Superior temporal gyrus (tissue), 1 donor: ENCODE results near the gene LHX2.

ENCODE experiments used
- DNase-seq: peaks from one replicate; pipeline ENCODE4 v3.0.0-alpha.2; 2016; ENCODE audit errors: extremely low spot score

The LHX2 gene

DNA sequence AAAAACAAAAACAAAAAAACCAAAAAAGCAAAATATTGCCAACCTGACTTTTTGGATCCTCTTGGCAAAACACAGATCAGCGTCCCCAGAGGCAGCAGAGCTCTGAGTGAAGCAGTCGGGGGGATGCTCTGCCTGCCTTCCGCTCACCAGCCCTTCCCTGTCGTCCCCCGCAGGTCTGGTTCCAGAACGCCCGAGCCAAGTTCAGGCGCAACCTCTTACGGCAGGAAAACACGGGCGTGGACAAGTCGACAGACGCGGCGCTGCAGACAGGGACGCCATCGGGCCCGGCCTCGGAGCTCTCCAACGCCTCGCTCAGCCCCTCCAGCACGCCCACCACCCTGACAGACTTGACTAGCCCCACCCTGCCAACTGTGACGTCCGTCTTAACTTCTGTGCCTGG lies 20.7 kb downstream of the LHX2 start:
- no peak for DNase-seq

DNA sequence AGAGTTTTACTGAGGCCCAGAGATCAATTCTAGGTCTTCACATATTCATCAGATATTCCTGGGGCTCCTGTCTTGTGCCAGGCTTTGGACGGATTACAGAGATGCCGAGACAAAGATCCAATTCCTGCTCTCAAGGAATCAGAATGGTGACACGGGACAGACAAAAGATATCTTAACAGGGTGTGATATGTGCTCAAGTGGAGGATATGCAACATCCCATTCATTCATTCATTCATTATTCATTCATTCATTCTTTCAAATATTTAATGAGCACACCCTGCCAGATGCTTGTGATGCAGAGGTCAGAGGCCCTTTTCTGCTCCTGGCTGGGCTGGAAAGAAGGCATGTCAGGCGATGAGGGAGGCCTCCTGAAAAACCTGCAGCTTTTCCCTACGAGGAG lies 21.8 kb downstream of the LHX2 start:
- no peak for DNase-seq

DNA sequence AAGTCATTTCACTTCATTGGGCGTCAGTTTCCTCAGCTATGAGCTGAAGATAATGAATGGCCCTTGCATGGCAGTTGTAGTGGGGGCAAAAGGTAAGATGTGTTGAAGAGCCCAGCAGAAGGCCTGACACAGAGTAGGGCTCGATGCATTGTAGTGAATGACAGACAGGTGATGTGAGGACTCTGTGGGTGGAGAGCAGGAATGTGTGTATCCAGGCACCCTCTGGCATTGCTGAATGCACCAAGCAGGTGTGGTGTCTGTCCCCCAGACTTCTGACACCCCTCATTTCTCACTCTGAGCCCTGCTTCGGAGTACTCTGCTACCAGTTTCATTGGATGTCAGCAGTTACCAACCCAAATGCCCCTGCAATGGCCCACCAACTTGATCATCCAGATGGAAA lies 22.4 kb downstream of the LHX2 start:
- no peak for DNase-seq

DNA sequence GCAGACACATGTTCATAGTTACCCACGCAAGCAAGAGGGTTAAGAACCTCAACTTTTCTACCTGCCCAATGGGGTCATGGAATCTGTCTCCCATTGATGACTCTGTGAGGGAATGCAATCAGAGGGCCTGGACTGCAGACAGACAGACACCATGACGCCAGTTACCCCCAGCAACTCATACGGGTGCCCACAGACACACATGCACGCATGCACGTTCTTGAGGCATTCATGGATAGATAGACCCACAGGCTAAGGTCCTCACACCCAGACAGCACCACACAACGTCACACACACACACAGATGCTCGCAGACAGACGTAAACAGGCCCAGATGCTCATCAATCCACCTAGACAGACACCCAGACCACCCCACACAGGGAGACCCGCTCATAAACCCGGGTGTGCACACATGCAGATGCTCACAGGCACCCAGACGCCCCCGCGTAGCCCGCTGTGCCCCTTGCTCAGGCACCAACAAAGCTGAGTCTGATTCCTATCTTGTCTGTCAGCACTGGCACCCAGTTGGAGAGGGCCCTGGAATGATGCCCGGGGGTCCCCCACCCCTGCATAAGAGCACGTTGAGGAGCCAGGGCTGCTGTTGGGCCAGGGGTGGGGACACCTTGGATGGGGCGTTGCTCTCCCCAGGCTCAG lies 23.6 kb downstream of the LHX2 start:
- no peak for DNase-seq

DNA sequence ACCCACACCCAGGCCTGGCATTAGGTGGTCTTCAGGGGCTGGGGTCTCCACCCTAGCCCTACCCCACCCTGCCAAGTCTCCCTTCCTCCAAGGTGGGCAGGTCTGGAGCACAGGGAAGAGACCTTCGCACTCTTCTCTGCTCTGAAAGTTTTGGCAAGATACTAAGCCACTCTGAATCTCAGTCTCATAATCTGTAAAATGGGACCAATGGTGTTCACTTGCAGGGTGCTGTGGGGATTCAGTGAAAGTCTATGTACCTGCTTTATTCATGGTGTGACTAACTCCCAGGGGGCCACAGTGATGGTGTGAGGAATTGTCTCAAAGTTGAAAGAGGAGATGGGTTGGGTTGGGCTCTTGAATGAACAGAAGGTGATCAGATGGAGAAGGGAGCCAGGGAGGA lies 25.0 kb downstream of the LHX2 start:
- no peak for DNase-seq

DNA sequence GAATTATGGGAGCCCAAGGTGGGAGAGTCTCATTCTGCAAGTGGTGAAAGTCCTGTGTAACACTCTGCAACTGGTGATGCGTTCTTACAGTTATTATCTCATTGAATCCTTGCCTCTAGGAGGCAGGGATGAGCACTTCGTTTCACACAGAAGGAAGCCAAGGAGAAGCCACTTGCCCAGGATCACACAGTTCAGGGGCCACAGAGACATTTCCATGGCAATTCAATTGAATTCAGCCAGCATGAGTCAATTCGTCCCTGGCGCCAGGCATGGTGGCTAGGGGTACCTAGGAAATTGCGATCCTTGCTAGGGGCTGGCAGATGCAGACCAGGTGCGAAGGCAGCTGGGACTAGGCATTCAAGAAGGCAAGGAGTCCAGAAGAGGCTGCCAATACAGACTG lies 26.2 kb downstream of the LHX2 start:
- no peak for DNase-seq

DNA sequence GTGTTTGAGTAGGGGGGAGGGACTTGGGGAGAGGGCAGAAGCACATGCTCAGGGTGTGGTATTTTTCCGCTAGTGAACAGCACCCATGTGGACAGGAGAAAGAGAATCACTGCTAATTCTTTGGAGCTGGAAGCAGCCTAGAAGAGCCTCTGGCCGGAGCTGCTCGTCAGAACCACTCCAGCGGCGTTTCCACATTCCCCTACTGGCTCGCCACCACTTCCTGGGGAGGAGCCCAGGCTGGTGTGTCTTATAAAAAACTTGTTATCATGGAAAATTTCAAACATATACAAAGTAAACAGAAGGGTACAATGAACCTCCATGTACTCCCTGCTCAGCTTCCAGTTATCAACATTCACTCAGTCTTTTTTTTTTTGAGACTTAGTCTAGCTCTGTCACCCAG lies 26.7 kb downstream of the LHX2 start:
- no peak for DNase-seq

DNA sequence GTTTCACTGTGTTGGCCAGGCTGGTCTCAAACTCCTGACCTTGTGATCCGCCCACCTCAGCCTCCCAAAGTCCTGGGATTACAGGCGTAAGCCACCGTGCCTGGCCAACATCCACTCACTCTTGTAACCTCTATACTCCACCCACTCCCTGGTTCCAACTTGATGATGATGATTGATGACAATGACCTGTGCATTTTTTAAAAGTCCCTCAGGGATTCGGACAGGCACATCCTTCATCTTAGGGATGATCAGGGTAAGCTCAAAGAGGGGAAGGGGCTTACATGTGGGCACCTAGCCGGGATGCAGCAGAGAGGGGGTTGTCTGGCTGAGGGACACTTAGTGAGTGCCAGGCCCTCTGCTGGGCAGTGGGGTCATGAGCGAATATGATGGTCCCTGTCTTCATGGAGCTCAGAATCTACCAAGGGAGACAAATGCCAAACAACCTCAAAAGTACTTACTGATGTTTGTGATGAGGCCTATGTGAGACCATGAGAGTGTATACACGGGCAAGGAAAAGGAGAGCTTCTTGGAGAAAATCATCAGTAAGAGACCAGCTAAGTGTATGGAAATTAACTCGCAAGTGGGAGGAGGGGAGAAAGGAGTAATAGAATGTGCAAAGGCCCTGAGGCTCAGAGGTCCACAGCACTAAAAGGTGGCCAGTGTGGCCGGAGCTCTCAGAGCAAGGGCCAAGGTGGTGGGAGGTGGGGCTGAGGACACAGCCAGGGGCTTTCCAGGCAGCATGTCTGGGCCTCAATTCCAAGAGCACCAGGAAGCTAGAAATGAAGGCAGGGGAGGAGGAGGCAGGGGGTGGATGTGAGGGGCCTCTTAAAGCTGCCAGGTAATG lies 27.4 kb downstream of the LHX2 start:
- no peak for DNase-seq

DNA sequence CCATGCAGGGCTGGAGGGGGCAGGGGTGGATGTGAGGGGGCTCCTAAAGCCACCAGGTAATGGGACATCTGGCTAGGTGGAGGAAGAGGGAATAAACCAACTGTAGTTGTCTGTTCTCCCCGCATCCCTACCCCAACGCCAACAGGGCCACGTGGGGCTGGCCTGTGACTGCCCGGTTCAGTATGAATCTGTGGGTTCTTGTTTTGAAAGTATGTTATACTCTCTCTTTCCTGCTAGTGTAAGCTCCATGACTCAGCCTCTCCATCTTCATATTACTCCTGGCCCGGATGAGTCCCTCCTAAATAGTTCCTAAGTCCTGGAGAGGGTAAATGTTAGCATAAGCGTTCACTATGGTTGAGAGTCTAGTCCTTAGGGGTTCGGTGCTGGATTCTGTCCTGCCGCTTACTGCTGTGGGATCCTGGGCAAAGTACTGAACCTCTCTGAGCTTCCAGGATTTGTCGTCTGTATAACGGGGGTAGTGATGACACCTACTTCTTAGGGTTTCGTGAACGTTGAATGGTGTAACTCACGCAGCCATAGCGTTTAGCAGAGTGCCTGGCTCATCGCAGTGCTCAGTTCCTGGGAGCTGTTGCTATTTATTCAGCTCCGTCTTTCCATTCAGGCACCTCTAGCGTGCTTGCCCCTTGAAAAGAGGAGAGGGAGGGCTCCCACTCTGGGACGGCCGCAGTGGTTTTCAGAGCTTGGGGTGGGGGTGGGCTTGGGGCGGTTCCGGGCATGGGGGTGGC lies 28.8 kb downstream of the LHX2 start:
- no peak for DNase-seq

DNA sequence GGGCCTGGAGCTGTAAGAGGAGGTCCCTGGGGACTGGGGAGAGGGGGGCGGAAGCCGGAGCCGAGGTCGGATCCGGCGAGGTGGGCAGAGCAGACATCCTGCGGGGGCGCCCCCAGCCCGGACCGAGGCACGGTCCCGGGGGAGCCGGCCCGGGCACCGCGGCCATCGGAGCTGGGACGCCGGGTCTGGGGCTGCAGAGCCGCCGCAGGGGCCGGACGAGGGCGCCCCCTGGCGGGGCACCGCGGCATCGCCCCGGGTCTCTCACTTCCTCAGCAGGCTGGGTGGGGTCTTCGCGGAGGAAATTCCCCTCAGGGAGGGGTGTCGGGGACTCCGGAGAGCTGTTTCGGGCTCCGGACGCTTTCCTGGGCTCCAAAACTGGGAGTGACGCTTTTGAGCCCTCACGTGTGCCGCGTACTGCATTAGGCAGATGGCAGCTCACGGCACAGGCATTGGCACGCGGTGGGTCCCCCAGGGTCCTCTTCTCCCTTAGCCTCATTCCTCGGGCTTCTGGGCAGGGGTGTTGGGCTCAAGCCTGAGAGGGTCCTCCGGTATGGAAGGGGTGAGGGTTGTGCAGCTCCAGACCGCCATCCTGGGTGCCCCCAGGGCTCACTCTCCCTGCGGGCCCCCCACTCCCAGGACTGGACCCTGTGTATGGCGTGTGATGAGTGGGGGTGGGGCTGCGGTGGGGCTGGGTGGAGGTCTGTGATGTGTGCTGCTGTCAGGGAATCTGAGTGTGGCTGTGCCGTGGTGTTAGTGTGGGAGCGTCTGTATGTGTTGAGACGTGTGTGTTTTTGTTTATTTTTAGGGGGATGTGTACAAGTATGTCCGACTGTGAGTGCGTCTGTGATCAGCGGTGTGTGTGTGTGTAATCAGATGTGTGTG lies 29.6 kb downstream of the LHX2 start:
- no peak for DNase-seq

DNA sequence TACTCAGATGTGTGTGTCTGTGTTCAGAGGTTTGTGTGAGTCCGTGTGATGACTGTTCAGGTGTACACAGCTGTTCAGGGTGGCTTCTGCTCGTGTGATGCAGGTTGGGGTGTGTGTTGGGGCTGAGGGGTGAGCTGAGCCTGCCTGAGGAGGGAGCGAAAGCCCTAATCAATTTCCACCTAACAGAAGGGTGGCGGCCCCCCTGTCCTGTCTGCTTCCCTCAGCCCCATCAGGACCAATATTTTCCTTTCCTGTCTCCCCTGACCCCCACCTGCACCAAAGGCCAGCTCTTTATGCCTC lies 30.2 kb downstream of the LHX2 start:
- DNase-seq = no peak

DNA sequence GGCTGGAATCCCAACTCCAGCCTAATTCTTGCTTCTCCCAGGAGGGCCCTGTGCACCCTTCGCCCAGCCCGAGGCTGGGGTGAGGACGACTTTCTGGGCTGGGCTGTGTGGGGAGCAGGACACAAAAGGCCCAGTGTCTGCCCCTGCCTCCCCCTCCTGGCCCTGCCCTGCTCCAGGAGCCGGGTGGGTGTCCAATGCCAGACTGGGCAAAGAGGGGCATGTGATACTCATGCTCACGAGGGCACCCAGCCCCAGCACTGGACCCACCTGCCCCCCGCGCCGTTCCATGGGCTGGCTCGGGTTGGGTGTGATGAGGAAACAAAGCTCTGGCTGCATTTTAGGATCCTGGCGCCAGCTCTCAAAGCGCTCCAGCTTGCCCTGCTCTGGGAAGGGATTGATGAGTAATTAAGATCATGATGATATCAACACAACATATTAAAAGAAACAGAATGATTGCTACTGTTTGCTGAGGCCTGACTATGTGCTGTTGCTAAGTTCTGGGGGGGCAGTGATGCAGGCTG lies 30.7 kb downstream of the LHX2 start:
- DNase-seq = no peak

DNA sequence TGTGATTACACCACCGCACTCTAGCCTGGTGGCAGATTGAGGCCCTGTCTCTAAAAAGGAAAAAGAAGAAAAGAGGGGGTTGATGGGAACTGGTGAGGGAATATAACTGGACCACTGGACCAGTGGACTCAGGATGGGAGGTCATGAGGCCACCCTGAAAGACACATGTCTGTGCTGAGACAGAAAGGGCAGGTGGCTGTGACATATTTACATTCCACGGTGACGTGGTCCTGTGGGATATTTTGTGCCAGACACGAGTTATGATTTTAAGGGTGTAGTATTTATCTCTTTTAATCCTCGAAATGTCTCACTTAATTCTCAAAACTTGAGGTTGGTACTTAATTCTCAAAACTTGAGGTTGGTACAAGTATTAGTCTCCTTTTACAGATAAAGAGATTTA lies 32.9 kb downstream of the LHX2 start:
- no peak for DNase-seq

DNA sequence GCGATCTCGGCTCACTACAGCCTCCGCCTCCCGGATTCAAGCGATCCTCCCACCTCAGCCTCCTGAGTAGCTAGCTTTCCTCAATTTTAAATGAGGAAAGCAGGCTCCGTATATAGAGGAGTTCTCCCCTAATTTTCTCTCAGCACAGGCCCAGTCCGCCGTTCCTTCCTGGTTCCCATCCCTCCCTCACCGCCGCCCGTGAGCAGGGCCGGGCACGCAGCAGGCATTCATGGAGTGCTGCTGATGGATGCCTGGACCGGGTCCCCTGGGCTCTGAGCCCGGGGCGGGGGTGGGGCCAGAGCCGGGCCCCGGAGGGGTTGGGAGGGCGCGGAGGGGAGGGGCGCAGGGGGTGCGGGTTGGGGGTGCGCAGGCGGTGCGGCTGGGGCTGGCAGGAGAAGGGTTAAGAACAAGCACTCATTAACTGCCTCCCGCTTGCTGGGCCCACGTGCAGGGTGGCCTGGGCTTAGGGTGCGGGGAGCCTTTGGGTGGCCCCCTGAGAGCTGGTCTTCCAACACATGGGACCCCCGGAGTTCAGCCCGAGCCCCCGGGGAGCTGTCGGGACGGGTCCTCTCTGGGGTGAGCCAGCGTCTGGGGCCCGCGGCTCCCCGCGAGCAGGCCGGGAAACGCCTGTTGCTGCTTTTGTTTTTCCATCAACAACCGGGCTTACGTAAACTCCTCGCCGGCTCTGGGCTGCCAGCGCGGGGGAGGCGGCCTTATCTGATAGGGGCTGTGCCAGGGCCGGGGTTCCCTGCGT lies 33.7 kb downstream of the LHX2 start:
- DNase-seq = no peak

DNA sequence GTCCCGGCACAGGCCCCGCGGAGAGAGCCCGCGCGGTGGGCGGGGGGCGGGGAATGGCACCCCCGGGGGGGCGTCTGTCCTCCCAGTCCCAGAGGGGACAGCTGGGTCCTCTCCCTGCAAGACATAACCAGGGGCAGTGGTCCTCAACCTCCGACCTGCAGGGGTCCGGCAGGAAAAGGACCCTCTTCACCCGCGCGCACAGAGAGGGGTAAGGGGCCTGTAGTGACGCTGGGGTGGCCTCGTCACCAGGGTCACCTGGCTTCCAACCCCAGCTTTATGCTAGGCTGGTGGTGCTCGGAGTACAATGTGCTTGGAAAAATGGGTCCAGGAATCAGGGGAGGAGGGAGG lies 34.2 kb downstream of the LHX2 start:
- DNase-seq = no peak

DNA sequence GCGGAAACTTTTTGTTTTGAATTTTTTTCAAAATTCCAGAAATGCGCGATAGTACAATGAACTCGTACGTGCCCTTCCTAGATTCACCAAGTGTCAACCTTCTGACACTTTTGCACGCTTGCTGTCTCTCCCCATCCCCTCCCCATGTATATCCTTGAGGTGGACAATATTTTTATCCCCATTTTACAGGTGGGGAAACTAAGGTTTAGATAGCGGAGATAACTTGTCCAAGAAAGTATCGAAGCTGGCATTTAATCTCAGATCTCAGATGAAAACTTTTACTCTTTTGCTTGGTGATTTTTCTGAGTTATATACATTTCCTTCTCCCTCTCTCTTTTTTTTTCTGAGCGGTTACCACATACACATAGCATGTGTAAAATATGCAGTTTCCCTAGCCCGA lies 34.6 kb downstream of the LHX2 start:
- no peak for DNase-seq

DNA sequence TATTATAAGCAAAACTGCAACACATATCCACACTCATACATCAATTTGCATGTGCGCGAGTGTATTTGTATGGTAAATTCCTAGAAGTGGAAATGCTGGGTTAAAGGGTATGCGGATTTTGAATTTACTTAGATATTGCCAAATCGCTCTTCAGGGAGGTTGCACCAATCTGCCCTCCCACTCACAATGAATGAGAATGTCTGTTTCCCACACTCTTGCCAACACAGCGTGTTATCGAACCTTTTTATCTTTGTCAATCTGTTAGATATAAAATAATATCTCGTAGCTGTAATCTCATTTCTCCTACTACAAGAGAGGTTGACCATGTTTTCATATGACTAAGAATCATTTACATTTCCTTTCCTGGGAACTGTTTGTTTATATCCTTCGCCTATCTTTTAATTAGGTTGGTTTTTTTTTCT lies 35.7 kb downstream of the LHX2 start:
- DNase-seq = no peak

DNA sequence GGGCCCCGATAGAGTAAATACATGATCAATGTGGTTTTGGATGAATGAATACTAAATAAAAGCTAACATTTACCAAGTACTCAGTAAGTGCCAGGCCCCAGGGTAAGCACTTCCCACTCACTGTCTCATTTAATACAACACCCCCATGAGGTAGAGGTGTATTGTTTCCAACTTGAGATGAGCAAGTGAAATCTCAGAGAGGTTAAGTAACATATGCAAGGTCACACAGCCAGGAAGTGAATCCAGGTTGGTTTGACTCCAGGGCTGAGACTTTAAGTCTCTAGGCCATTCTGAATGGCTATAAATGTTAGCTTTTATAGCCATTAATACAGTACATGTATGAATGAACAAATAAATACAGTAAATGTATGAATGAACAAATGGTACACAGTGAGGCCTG lies 39.4 kb downstream of the LHX2 start:
- no peak for DNase-seq

DNA sequence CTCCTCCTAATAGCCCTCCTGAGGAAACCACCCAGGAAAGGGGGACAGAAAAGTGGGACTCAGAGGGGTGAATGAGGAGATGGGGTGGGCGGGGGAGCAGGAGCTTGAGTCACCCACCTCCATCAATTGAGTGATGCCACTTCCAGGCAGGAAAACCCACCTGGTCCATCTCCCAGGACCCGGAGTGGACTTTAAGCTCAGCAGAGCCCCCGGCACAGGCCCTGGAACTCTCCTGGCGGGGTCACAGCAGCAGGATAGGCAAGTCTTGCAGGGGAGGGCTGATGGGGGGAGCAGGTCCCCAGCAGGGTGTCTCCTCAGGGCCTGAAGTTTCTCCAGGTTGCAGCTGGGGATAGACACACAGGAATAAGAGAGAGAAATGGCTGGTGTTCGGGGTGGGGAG lies 40.8 kb downstream of the LHX2 start:
- DNase-seq = no peak

DNA sequence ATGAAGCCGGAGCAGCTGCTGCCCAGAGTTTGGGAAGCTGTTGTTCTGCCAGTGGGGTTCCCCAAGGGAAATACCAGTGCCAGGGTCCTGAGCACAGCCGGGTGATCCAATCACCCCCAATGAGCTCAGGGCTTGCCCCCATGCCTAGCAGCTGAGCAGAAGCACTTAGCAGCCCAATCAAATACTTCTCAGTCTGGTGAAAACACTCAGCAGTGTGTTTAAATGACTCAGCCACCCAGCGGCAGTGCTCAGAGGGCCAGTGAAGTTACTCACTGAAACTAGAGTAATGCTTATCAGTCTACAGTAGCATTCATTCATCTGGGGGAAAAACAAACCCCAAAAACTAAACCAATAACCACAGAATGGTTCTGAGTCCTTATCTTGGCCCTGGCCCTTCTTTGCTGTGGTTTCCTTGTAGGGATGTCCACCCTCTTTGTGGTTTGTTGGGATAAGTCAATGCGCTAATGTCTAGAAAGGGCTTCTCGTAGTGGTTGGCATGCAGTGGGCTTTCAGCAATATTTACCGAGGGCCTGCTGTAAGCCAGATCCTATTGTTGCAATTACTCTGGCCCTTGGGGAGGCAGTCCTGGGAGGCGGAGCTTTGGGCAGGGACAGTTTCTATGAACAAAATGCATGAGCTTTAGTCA lies 43.1 kb downstream of the LHX2 start:
- DNase-seq = no peak
